SK-N-MC (cell line): ENCODE measurements around the gene GNPTAB.
"Not testable (repeated sequence)": the region's sequence is repeated elsewhere in the genome, so short reads cannot be mapped to it uniquely, and the experiment has no call there.

Experiments
- EZH2 ChIP-seq: fragments of 200-600 bp; sonication (generic); IDR thresholded peaks from one replicate; pipeline ENCODE4 v1.6.1; 2017; ENCODE audit warnings: antibody characterized with exemption
- POLR2AphosphoS5 ChIP-seq: IDR thresholded peaks from 2 replicates; pipeline ENCODE4 v1.6.1; 2012; ENCODE audit warnings: mild to moderate bottlenecking, low read depth, low read length, borderline replicate concordance

DNA sequence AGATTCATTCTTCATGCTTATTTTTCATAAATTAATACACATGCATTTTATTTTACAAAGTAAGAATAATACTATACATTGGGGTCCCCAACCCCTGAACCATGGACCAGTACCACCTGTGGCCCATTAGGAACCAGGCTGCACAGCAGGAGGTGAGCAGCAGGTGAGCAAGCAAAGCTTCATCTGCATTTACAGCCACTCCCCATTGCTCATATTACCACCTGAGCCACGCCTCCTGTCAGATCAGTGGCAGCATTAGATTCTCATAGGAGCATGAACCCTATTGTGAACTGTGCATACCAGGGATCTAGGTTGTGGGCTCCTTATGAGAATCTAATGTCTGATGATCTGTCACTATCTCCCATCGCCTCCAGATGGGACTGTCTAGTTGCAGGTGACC, 30.9 kb upstream of the GNPTAB start:
- TF ChIP-seq EZH2, POLR2AphosphoS5: not testable (repeated sequence)
